Endodermal cell (in vitro differentiated cells): ENCODE data around the gene MRTFA. TPM values are rescaled to one million over a fixed set of nuclear protein-coding genes. Genes with fewer than 3 reads are reported as not detected.

Experiments used
- DNase-seq: peaks from one replicate; pipeline ENCODE4 v3.0.0-alpha.2; 2017
- H3K27ac ChIP-seq: 2 replicates; pipeline ENCODE4 v1.5.1; 2013; ENCODE audit warnings: mild to moderate bottlenecking, low read depth, low read length, moderate library complexity
- H3K27me3 ChIP-seq: 2 replicates; pipeline ENCODE4 v1.6.1; 2013; ENCODE audit warnings: mild to moderate bottlenecking, low read length, moderate library complexity; ENCODE audit not compliant: insufficient read depth, control insufficient read depth, poor library complexity, severe bottlenecking
- H3K36me3 ChIP-seq: 2 replicates; pipeline ENCODE4 v1.7.0; 2013; ENCODE audit warnings: mild to moderate bottlenecking, low read length, moderate library complexity; ENCODE audit not compliant: control insufficient read depth, insufficient read depth
- H3K4me1 ChIP-seq: one replicate; pipeline ENCODE4 v1.7.0; 2013; ENCODE audit warnings: low read length; ENCODE audit not compliant: control insufficient read depth, insufficient read depth
- H3K4me3 ChIP-seq: 2 replicates; pipeline ENCODE4 v1.5.1; 2013; ENCODE audit warnings: mild to moderate bottlenecking, low read length, moderate library complexity
- H3K9ac ChIP-seq: 2 replicates; pipeline ENCODE4 v1.6.1; 2013; ENCODE audit warnings: mild to moderate bottlenecking, low read length, moderate library complexity; ENCODE audit not compliant: poor library complexity, severe bottlenecking; ENCODE audit errors: extremely low read depth
- H3K9me3 ChIP-seq: 2 replicates; pipeline ENCODE4 v1.6.1; 2013; ENCODE audit warnings: mild to moderate bottlenecking, low read length, moderate library complexity; ENCODE audit not compliant: control insufficient read depth
- H3K27ac Mint-ChIP-seq: 2 replicates; pipeline ENCODE4 v1.8.0; 2020; ENCODE audit warnings: mixed read lengths
- H3K27me3 Mint-ChIP-seq: 2 replicates; pipeline ENCODE4 v1.8.0; 2021; ENCODE audit warnings: mild to moderate bottlenecking, mixed read lengths; ENCODE audit not compliant: insufficient read depth
- H3K36me3 Mint-ChIP-seq: 2 replicates; pipeline ENCODE4 v1.8.0; 2020; ENCODE audit warnings: low read depth, mixed read lengths
- H3K4me1 Mint-ChIP-seq: 2 replicates; pipeline ENCODE4 v1.8.0; 2020; ENCODE audit warnings: mixed read lengths
- H3K4me3 Mint-ChIP-seq: 2 replicates; pipeline ENCODE4 v1.8.0; 2020; ENCODE audit warnings: mild to moderate bottlenecking, moderate library complexity, mixed read lengths
- H3K9me3 Mint-ChIP-seq: 2 replicates; pipeline ENCODE4 v1.8.0; 2020; ENCODE audit warnings: mild to moderate bottlenecking, mixed read lengths
- WGBS, 2 experiments: methylation state at CpG; one replicate each; pipeline versions ENCODE4 v1.1.5 to v1.1.7; 2013; ENCODE audit warnings: missing lambda C conversion rate in 2 of 2, mixed read lengths in 1 of 2; ENCODE audit not compliant: insufficient coverage in 1 of 2, insufficient read length in 1 of 2; 5-methylcytosine and 5-hydroxymethylcytosine counted together
- total RNA-seq, 2 donors: library from RNA; stranded (reverse); fragmentation: NEBNext Ultra II Directional in 1 of 2; extraction: Animal tissue kit (Norgen Biotek cat#: 25700) in 1 of 2; gene quantifications; 2 replicates in 1 of 2; 3 replicates in 1 of 2; pipeline ENCODE4 v1.2.1, GENCODE V29; 2021
- TF ChIP-seq, protein P1 (sequence below): fragments of 200-600 bp; sonication (generic); conservative IDR thresholded peaks from 2 replicates; pipeline ENCODE4 v1.5.0; 2021; ENCODE audit warnings: antibody characterized with exemption, mild to moderate bottlenecking

Gene MRTFA
- total RNA-seq, 2 donors from 2014 or later = 43.3 to 44.7 TPM

GRCh38 chr22:40597526-40598430, 38.7 kb downstream of the MRTFA start:
- DNase-seq = no peak
- peaks cover 35% of the 10 kb centered on the region for H3K4me1 Mint-ChIP-seq

GRCh38 chr22:40595497-40596234, 40.9 kb downstream of the MRTFA start:
- TF ChIP-seq, protein P1, sequence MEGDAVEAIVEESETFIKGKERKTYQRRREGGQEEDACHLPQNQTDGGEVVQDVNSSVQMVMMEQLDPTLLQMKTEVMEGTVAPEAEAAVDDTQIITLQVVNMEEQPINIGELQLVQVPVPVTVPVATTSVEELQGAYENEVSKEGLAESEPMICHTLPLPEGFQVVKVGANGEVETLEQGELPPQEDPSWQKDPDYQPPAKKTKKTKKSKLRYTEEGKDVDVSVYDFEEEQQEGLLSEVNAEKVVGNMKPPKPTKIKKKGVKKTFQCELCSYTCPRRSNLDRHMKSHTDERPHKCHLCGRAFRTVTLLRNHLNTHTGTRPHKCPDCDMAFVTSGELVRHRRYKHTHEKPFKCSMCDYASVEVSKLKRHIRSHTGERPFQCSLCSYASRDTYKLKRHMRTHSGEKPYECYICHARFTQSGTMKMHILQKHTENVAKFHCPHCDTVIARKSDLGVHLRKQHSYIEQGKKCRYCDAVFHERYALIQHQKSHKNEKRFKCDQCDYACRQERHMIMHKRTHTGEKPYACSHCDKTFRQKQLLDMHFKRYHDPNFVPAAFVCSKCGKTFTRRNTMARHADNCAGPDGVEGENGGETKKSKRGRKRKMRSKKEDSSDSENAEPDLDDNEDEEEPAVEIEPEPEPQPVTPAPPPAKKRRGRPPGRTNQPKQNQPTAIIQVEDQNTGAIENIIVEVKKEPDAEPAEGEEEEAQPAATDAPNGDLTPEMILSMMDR = no peak
- H3K27me3 Mint-ChIP-seq = no peaks in the 10 kb centered on the region
- H3K27ac Mint-ChIP-seq = peak overlapping the region; percentile 21
- H3K9ac ChIP-seq = no peak overlapping the region
- peaks cover 11% of the 10 kb centered on the region for H3K4me1 ChIP-seq
- H3K4me1 Mint-ChIP-seq = peaks cover 33% of the 10 kb centered on the region
- no peak overlapping the region for H3K4me3 Mint-ChIP-seq
- H3K36me3 ChIP-seq = no peaks in the 10 kb centered on the region
- WGBS, 2 experiments = 100% methylated on average over 1 of the region's 2 CpGs
- no peak overlapping the region for H3K27ac ChIP-seq
- DNase-seq = no peak
- H3K27me3 ChIP-seq = no peaks in the 10 kb centered on the region
- H3K4me3 ChIP-seq = no peak overlapping the region
- no peaks in the 10 kb centered on the region for H3K9me3 Mint-ChIP-seq
- no peaks in the 10 kb centered on the region for H3K9me3 ChIP-seq
- no peaks in the 10 kb centered on the region for H3K36me3 Mint-ChIP-seq

More at GRCh38 chr22:40597526-40598430, 38.7 kb downstream of the MRTFA start:
- no peaks in the 10 kb centered on the region for H3K27me3 Mint-ChIP-seq
- no peaks in the 10 kb centered on the region for H3K9me3 Mint-ChIP-seq
- TF ChIP-seq, protein P1 = no peak
- H3K36me3 ChIP-seq = no peaks in the 10 kb centered on the region
- H3K27me3 ChIP-seq = no peaks in the 10 kb centered on the region
- no peak overlapping the region for H3K27ac ChIP-seq
- 88 to 92% methylated on average over 6 to 7 of the region's 7 CpGs for WGBS, 2 experiments
- no peak overlapping the region for H3K4me3 ChIP-seq
- peak overlapping the region; percentile 21 for H3K9ac ChIP-seq
- H3K4me1 ChIP-seq = peaks cover 9% of the 10 kb centered on the region
- no peak overlapping the region for H3K4me3 Mint-ChIP-seq
- no peaks in the 10 kb centered on the region for H3K36me3 Mint-ChIP-seq
- H3K9me3 ChIP-seq = no peaks in the 10 kb centered on the region
- no peak overlapping the region for H3K27ac Mint-ChIP-seq

DNA sequence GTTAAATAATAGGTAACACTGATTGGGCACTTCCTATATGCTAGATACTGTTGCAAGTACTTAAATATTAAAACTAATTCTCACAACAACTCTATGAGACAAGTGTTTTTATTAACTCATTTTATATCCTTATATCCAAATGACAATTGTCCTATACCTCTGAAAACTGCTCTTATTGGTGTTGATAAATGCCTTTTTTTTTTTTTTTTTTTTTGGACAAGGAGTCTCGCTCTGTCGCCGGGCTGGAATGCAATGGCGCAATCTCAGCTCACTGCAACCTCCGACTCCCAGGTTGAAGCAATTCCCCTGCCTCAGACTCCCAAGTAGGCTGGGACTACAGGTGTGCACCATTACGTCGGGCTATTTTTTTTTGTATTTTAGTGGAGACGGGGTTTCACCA, 41.6 kb downstream of the MRTFA start:
- Histone ChIP-seq H3K9ac (no peak overlapping the region), H3K4me1 (peaks cover 11% of the 10 kb centered on the region), H3K27ac (no peak overlapping the region), H3K9me3 (no peaks in the 10 kb centered on the region), H3K4me3 (peak overlapping the region; percentile 50), H3K27me3 (no peaks in the 10 kb centered on the region), H3K36me3 (no peaks in the 10 kb centered on the region)
- TF ChIP-seq, protein P1 = no peak
- no peak overlapping the region for H3K4me3 Mint-ChIP-seq
- H3K27ac Mint-ChIP-seq = no peak overlapping the region
- H3K9me3 Mint-ChIP-seq = no peaks in the 10 kb centered on the region
- DNase-seq = no peak
- H3K27me3 Mint-ChIP-seq = no peaks in the 10 kb centered on the region
- H3K36me3 Mint-ChIP-seq = peaks cover 2% of the 10 kb centered on the region
- 95 to 100% methylated on average over 6 to 8 of the region's 8 CpGs for WGBS, 2 experiments
- H3K4me1 Mint-ChIP-seq = peaks cover 29% of the 10 kb centered on the region
